ENCODE results near the gene SORCS3.

Gene SORCS3

GRCh38 chr10:104966563-104967297 lies 325.6 kb downstream of the SORCS3 start:
- no peaks in the 10 kb centered on the region for H4K20me1 ChIP-seq
- H3K27ac ChIP-seq: no peak overlapping the region
- no peak overlapping the region for H3K9ac ChIP-seq
- H3K36me3 ChIP-seq: no peaks in the 10 kb centered on the region
- peaks cover 0 to 3% (median 0%) of the 10 kb centered on the region in 10 experiments; a peak in 2 of 20 replicates for H3K4me1 ChIP-seq
- no peak for TF ChIP-seq Cebpa-rat (IDR thresholded peaks at IDR 0.05)
- H3K9me3 ChIP-seq (replicated peaks in 1 of 11): peaks cover 0 to under 1% (median 0%) of the 10 kb centered on the region in 11 experiments; a peak in 3 of 22 replicates
- no peak overlapping the region for H3K4me2 ChIP-seq
- no peaks in the 10 kb centered on the region for H3K27me3 ChIP-seq
- H3K4me3 ChIP-seq: no peak overlapping the region

GRCh38 chr10:104980368-104980767 lies 339.3 kb downstream of the SORCS3 start:
- no peaks in the 10 kb centered on the region for H4K20me1 ChIP-seq
- no peaks in the 10 kb centered on the region for H3K27me3 ChIP-seq
- H3K27ac ChIP-seq: no peak overlapping the region
- no peaks in the 10 kb centered on the region for H3K36me3 ChIP-seq
- no peak overlapping the region for H3K9ac ChIP-seq
- no peaks in the 10 kb centered on the region for H3K4me1 ChIP-seq
- no peak overlapping the region for H3K4me2 ChIP-seq
- peaks cover 0 to 4% (median 2%) of the 10 kb centered on the region in 11 experiments; a peak in 11 of 22 replicates for H3K9me3 ChIP-seq (replicated peaks in 1 of 11)
- no peak for TF ChIP-seq Cebpa-rat (IDR thresholded peaks at IDR 0.05)
- no peak overlapping the region for H3K4me3 ChIP-seq

DNA sequence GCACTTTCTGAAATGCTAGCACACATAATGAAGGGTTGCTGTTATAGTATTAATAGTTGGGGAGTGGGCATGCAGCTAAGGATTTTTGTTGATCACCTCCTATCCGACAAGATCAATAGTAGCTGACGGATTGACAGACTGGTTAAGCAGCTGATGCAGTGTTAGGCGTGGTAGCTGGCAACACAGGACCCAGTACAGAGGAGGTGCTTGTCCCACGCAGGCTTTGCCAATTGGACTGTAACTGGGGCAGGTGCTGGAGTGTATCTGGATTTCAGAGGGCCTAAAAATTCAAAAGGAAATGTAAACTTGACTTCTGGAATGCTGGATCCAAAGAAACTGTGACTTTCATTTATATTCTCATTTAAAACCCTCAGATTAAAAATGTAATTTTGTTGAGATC lies 340.9 kb downstream of the SORCS3 start:
- no peak overlapping the region for H3K27ac ChIP-seq
- H3K36me3 ChIP-seq: no peaks in the 10 kb centered on the region
- H3K4me1 ChIP-seq: no peaks in the 10 kb centered on the region
- no peak for TF ChIP-seq Cebpa-rat (IDR thresholded peaks at IDR 0.05)
- peaks cover 4 to 14% (median 11%) of the 10 kb centered on the region in 11 experiments; a peak in 17 of 22 replicates for H3K9me3 ChIP-seq (replicated peaks in 1 of 11)
- H3K4me3 ChIP-seq: no peak overlapping the region
- no peak overlapping the region for H3K4me2 ChIP-seq
- no peaks in the 10 kb centered on the region for H4K20me1 ChIP-seq
- H3K9ac ChIP-seq: no peak overlapping the region
- no peaks in the 10 kb centered on the region for H3K27me3 ChIP-seq

GRCh38 chr10:104988686-104989085 lies 347.6 kb downstream of the SORCS3 start:
- H3K4me2 ChIP-seq: no peak overlapping the region
- no peak overlapping the region for H3K4me3 ChIP-seq
- peaks cover 0 to 6% (median 0%) of the 10 kb centered on the region in 10 experiments; a peak in 2 of 20 replicates for H3K4me1 ChIP-seq
- no peak overlapping the region for H3K27ac ChIP-seq
- no peaks in the 10 kb centered on the region for H3K36me3 ChIP-seq
- no peak for TF ChIP-seq Cebpa-rat (IDR thresholded peaks at IDR 0.05)
- peaks cover 4 to 14% (median 11%) of the 10 kb centered on the region in 11 experiments; a peak in 17 of 22 replicates for H3K9me3 ChIP-seq (replicated peaks in 1 of 11)
- H3K9ac ChIP-seq: no peak overlapping the region
- H3K27me3 ChIP-seq: no peaks in the 10 kb centered on the region
- H4K20me1 ChIP-seq: no peaks in the 10 kb centered on the region

DNA sequence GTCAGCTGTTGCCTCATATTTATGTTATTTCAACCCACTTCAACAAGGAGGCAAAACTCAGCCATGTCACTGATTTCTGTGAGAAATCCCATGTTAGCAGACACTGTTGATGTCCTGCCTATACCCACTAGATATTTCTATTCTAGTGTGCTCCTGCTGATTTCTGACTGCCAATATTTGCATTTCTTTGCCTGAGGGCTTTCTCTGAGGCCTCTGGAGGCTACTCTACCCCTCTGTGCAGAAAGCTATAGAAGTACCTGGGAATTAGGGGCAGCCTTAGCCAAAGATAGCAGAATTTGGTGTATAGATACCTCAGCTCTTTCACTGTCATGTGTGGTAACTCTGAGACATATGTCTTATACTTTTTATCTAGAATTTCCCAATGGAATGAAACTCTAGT lies 348.8 kb downstream of the SORCS3 start:
- Histone ChIP-seq H4K20me1 (no peaks in the 10 kb centered on the region), H3K4me1 (peaks cover 0 to 6% (median 0%) of the 10 kb centered on the region in 10 experiments; a peak in 2 of 20 replicates), H3K4me3 (no peak overlapping the region), H3K4me2 (no peak overlapping the region), H3K36me3 (no peaks in the 10 kb centered on the region), H3K27ac (no peak overlapping the region), H3K9me3 (replicated peaks in 1 of 11) (peaks cover 4 to 14% (median 11%) of the 10 kb centered on the region in 11 experiments; a peak in 17 of 22 replicates), H3K27me3 (no peaks in the 10 kb centered on the region), H3K9ac (no peak overlapping the region)
- TF ChIP-seq Cebpa-rat (IDR thresholded peaks at IDR 0.05): no peak

DNA sequence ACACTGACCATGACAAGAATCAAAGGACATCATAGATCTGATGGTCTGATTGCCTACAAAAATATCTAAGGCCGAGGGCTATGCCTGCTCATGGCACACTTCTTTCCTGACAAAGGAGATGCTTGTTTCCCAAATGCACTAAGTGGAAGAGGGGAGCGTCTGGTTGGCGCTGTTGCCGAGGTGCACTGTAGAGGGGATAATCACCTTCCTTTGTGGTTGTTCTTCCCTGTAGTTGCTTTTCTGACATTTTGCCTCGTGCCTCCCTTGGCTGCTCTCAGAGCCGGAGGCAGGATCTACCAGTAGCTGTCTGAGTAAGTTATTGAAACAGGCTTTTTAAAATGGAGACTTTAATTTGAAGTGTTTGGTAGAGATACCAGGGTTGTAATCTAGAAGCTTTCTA lies 352.0 kb downstream of the SORCS3 start:
- Histone ChIP-seq H3K4me2 (no peak overlapping the region), H3K9me3 (replicated peaks in 1 of 11) (no peaks in the 10 kb centered on the region), H3K9ac (no peak overlapping the region), H3K27me3 (no peaks in the 10 kb centered on the region), H3K4me3 (no peak overlapping the region), H4K20me1 (no peaks in the 10 kb centered on the region), H3K27ac (no peak overlapping the region), H3K36me3 (no peaks in the 10 kb centered on the region), H3K4me1 (peaks cover 0 to 6% (median 0%) of the 10 kb centered on the region in 10 experiments; a peak in 2 of 20 replicates)
- no peak for TF ChIP-seq Cebpa-rat (IDR thresholded peaks at IDR 0.05)

- H3K4me1 ChIP-seq: no peaks in the 10 kb centered on the region
- no peak overlapping the region for H3K27ac ChIP-seq
- no peaks in the 10 kb centered on the region for H3K27me3 ChIP-seq
- no peaks in the 10 kb centered on the region for H4K20me1 ChIP-seq
- H3K9ac ChIP-seq: no peak overlapping the region
- H3K9me3 ChIP-seq (replicated peaks in 1 of 11): no peaks in the 10 kb centered on the region
- no peak for TF ChIP-seq Cebpa-rat (IDR thresholded peaks at IDR 0.05)
- H3K4me2 ChIP-seq: no peak overlapping the region
- H3K4me3 ChIP-seq: no peak overlapping the region
- H3K36me3 ChIP-seq: no peaks in the 10 kb centered on the region
Observed at GRCh38 chr10:105001269-105001668, 360.2 kb downstream of the SORCS3 start.

GRCh38 chr10:105010411-105011121 lies 369.5 kb downstream of the SORCS3 start:
- no peak overlapping the region for H3K27ac ChIP-seq
- H3K27me3 ChIP-seq: no peaks in the 10 kb centered on the region
- no peaks in the 10 kb centered on the region for H3K36me3 ChIP-seq
- no peaks in the 10 kb centered on the region for H4K20me1 ChIP-seq
- no peak overlapping the region for H3K4me2 ChIP-seq
- H3K4me1 ChIP-seq: no peaks in the 10 kb centered on the region
- TF ChIP-seq Cebpa-rat (IDR thresholded peaks at IDR 0.05): no peak
- H3K4me3 ChIP-seq: no peak overlapping the region
- H3K9me3 ChIP-seq (replicated peaks in 1 of 11): no peaks in the 10 kb centered on the region
- no peak overlapping the region for H3K9ac ChIP-seq

- H3K36me3 ChIP-seq: no peaks in the 10 kb centered on the region
- peaks cover 0 to 8% (median 0%) of the 10 kb centered on the region in 10 experiments; a peak in 3 of 20 replicates for H3K4me1 ChIP-seq
- H3K4me3 ChIP-seq: no peak overlapping the region
- H3K9ac ChIP-seq: no peak overlapping the region
- H3K4me2 ChIP-seq: no peak overlapping the region
- no peak for TF ChIP-seq Cebpa-rat (IDR thresholded peaks at IDR 0.05)
- H4K20me1 ChIP-seq: no peaks in the 10 kb centered on the region
- H3K27ac ChIP-seq: no peak overlapping the region
- H3K9me3 ChIP-seq (replicated peaks in 1 of 11): no peaks in the 10 kb centered on the region
- no peaks in the 10 kb centered on the region for H3K27me3 ChIP-seq
Observed at GRCh38 chr10:105017116-105017515, 376.0 kb downstream of the SORCS3 start.
